Endometrial microvascular endothelial cells (primary cell): ENCODE data around the gene JMJD8. TPM values are rescaled to one million over a fixed set of nuclear protein-coding genes. Genes with fewer than 3 reads are reported as not detected.

ENCODE experiments used
- in situ Hi-C: cut with HindIII; loops from 2 replicates; pipeline ENCODE4 v1.10.0; 2017; ENCODE audit warnings: low sequenced_read_pairs, low pct_unique_long_range_greater_than_20kb; ENCODE audit errors: inconsistent ontology term
- total RNA-seq: library from RNA; depleted of rRNA; stranded (reverse); fragments of >200 nt; gene quantifications from one replicate; pipeline ENCODE4 v1.2.3, GENCODE V29; 2015; ENCODE audit errors: inconsistent ontology term

The JMJD8 gene
- total RNA-seq, 1 donor from 2014 or later, result 68.2 TPM

GRCh38 chr16:711548-712320 lies 27.6 kb upstream of the JMJD8 start:
- in situ Hi-C loops, result no loop called here

DNA sequence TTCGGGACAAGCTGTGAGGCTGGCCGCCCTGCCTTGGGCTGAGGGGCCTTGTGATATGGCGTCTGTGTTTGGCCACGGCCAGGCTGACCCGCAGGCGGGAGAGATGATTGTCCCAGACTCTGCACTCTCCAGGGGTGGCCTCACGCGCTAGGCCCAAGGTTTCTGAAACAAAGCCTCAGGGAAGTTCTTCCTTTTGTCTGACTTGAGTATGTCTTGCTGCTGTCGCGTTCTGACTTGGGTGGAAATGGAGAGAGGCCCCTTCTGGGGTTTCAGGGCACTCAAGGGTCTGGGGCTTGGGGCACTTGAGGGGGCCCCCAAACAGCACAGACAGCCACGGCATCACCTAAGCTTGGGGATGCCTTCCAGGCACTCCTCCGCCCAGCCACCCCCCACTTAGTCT lies 26.9 kb upstream of the JMJD8 start:
- in situ Hi-C loops, result no loop called here

GRCh38 chr16:710500-711075 lies 26.5 kb upstream of the JMJD8 start:
- in situ Hi-C loops, result no loop called here

DNA sequence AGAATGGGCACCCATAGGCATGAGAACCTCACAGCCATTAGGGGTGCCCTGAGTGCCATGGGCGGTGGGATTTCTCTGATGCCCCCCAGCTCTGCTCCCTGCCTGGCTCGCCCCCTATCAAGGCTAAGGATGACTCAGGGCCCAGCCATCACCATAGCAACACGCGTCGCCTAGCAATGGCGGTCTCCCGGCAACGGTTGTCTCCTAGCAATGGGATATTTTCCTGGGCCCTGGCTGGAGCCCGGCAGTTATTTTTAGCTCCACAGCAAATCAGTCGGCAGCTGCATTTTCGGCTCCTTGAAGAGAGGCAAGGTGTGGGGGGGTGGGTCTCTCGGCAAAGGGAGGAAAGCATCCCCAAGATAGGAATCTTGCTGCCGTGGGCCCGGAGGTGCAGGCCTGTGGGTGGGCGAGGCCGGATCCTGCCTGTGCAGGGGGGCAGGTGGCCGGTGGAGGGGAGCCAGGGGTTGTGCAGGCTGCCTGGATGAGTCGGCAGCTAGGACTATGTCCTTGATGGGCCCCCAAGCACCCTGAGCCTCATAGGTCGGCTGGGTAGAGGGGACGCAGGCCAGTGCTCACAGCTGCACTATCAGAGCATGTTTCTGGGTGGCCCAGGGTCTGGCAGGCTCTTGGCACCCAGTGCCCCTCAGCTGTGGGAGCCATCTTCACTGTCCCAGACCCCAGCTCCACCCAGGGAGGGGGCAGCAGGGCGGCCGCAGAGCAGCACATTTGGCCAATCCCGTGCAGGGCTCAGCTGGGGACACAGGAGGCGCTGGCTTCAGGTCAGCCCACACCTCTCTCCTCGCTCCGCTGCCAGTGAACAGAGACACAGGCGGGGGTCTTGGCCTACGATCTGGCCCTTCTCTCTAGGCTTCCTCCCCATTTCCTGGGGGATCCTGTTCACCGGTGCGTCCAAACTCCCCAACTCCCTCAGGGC lies 25.7 kb upstream of the JMJD8 start:
- in situ Hi-C loops, result no loop called here

GRCh38 chr16:708959-709358 lies 24.8 kb upstream of the JMJD8 start:
- in situ Hi-C loops, result no loop called here

DNA sequence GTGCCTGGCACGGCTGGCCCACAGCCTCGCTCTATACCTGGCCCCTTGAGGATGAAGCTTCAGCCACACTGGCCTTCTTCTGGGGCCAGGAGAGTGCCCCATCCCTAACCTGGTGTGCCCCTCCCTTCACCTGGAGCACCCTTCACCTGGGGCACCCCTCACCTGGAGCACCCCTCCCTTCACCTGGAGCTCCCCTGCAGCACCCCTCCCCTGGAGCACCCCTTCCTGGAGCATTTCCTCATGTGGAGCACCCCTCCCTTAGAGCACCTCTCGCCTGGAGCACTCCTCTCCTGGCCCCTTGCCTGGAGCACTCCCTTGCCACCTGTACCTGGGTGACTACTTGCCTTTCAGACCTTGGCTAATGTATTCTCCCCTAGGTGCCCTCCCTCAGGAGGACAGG lies 23.9 kb upstream of the JMJD8 start:
- in situ Hi-C loops, result no loop called here

GRCh38 chr16:707062-707538 lies 23.0 kb upstream of the JMJD8 start:
- in situ Hi-C loops, result no loop called here

GRCh38 chr16:706189-707061 lies 22.3 kb upstream of the JMJD8 start:
- in situ Hi-C loops, result no loop called here

DNA sequence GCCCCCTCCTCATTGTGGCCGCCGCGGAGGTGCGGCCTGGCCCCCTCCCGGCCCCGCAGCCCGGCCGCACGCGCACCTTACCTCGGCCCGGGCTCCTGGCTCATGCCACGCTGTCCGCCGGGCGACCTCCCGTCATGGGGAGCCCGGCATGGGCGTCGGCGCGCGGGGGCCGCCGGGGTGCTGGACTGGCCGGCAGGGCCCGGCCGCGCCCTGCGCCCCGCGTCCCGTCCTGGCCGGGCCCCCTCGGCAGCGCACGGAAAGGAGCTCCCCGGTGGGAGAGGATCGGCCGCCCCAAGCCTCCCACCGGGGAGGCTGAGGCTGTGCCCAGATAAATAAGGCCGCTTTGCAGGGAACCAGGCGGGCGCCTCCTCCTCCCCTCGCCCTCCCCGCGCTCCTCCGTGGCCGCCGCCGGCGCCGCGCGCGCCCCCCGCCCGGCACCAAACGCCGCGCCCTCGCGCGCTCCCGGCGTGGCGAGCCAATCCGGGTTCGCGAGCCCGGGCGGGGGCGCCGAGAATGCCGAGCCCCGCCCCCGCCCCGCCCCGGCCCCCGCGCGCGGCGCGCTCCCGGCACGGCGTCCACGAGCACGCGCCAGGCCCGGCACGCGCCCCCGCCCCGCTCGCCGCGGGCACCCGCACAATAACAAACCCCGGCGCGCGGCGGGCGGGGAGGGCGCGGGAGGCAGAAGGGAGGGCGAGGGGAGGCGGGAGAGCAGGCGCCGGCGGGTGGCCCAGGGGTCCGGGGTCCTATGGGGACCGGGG lies 21.5 kb upstream of the JMJD8 start, which contains the start of gene FBXL16:
Gene FBXL16 (minus strand): TSS at position 371 of the 758 bp plus-strand sequence. CDS start 8,396 bp downstream, outside the sequence.
- in situ Hi-C loops, result no loop called here

DNA sequence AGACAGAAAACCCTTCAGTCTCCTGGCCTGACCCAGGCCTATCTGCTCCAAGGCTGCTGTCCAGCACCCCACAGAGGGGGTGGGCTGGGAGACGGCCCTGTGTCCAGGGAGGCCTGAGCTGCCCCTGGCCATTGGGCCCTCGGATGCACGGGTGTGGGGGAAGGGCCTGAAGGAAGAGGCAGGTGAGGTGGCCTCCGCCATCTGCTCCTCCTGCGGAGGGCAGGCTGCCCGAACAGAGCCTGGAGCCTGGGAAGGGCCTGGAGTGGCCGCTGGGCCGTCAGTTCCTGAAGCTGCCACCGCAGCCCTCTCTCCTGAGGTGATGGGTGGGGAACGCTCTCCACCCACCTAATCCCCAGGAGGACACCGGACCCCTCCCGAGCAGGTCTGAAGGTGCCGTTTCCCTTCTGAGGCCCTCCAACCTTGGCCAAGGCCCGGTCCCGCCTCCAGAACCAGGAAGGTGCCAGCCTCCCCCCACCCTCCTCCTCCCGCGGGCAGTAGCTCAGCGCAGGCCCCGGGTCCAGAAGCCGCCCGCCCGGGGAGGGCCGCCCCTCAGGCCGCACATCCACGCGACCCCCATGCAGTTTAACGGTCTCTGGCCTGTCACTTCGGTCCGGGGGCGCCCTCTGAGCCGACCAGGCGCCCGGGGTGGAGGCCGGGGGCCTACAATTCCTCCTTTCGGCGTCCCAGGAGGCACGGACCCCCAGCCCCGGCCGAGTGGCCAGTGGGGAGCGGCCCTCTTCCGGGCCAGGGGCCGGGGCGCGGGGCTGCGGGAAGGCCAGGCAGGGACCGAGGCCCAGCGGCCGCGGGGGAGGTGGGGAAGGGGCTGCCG lies 20.6 kb upstream of the JMJD8 start:
- in situ Hi-C loops, result no loop called here

GRCh38 chr16:704047-704446 lies 19.9 kb upstream of the JMJD8 start:
- in situ Hi-C loops, result no loop called here

DNA sequence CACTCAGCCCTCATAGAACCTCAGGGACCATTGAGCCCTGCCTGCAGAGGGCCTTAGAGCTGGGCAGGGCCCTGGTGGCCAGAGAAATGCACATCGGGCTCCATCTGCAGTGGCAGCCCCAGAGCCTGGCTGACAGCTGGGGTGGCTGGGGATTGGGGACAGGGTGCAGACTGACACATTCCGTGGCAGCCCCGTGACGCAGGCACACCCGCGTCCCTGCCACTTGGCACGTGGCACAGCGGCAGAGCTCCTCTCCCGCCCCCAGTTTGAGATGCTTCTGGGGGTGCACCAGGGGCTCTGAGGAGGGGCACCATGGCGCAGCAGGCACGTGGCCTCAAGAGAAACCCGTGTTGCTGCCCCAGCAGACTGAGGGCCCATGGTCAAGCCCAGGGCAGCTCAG lies 19.3 kb upstream of the JMJD8 start:
- in situ Hi-C loops, result no loop called here

DNA sequence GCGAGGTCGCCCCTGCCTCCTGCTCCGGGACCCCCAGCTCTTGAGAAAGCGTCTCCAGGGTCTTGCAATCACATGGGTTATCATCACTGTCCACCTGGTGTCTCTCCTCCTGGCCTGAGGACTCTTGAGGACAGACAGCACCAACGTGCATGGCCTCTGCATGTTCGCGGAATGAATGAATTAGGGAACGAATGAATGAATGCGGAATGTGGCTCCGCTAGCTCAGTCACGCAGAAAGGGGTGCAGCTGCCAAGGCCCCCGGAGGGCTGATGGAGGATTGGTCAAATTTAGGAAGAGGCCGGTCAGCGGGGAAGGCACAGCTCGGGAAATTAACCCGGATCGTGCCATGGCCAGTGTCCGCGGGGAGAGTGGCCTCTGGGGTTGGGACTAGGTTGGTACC lies 18.2 kb upstream of the JMJD8 start:
- in situ Hi-C loops, result no loop called here

DNA sequence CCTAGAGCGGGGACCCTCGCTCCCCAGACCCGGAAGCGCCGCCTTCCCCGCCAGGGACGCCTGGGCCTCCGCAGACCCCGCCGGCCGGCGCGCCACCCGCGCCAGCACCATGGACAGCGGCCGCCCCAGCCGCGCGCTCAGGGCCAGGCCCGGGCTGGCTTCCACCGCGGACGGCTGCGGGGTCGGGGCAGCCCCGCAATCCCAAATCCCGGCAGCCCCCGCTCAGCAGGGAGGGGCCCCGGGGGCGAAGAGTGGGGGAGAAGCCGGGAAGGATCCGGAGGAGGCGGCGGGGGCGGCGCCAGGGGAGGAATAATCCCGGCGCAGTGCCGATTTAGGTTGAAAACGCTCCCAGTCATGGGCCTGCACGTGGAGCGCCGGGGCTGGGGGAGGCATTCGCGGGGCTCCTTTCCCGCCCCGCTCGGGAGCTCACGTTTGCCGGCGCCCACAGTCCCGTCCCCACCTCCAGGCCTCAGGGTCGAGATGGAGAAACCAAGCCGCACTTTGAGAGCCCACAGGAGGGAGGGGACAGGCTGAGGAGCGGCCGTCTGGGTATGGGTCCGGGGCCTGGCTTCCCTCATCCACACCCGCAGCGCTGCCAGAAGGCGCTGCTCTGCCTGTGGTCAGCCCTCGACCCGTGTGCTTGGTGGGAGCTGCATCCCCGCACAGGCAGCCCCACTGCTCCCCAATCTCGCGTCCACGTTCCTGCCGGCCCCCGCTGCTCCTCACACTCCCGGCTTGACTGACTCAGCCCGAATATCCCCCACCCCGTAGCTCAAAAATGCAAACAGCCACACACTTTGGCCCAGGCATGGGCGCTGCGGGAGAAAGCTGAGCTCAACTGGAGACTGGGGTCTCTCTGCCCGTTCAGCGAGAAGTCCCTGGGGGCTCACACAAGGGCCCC lies 16.8 kb upstream of the JMJD8 start:
- in situ Hi-C loops, result no loop called here

DNA sequence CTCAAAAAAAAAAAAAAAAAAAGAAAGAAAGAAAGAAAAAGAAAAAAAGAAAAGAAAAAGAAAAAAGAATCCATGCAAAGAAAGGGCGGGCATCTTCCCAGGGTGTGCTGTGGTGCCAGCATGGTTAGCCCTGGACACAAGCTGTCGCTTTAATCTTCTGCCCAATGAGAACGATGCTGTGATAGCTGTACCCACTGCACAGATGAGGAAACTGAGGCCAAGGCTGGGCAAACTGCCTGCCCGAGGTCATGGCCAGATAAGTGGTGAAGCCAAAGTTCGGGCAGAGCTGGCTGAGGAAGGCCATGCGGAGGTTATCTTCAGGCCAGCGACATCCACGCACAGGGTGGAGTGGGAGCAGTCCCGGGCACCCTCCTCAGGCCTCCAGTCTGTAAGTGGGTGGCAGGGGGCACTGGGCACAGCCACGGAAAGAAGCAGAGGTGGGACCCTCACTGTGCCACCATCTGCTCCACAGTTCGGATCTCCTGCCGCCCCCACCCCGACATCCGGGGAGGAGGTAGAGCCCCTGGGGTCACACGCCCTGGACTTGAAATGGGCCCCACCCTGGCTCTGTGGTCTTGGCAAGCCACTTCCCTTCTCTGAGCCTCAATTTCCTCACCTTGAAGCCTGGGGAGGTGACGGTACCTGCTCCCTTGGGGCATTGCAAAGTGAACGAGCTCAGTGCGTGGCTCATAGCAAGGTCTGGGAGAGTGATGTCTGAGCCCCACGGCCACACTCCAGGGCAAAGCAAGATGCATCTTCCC lies 15.0 kb upstream of the JMJD8 start:
- in situ Hi-C loops, result no loop called here
